22Rv1 (cell line): ENCODE data around the gene RBM11.

Experiments used
- CTCF ChIP-seq: fragments of 450-650 bp; IDR thresholded peaks from 2 replicates; pipeline ENCODE4 v1.5.1; 2017; ENCODE audit warnings: mild to moderate bottlenecking
- ZFX ChIP-seq: fragments of 450-650 bp; IDR thresholded peaks from 2 replicates; pipeline ENCODE4 v1.6.1; 2017; ENCODE audit warnings: antibody characterized with exemption, borderline replicate concordance

GRCh38 chr21:14241297-14241696, 25.3 kb downstream of the RBM11 start:
- TF ChIP-seq CTCF, result no peak
- no peak for TF ChIP-seq ZFX
